ENCODE data around the gene MS4A6A. TPM values are rescaled to one million over a fixed set of nuclear protein-coding genes. Genes with fewer than 3 reads are reported as not detected.

Gene MS4A6A
- total RNA-seq, 3 donors from 2014 or later = 35.1 to 341 (median 68.9) TPM

DNA sequence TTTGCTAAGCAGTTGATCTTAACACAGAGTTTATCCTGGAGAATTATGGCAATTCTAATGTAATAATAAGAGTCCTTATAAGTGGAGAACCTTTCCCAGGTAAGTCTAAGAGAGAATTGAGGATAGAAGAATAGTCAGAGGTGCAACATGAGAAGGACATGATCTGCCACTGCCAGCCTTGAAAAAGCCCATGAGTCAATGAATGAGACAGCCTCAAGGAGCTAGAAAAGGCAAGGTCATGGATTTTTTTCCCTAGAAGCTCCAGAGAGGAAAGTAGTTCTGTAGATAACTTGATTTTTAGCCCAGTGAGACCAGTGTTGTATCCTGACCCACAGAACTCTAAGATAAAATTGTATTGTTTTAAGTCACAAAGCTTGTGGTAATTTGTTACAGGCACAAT, 16.9 kb downstream of the MS4A6A start:
- Histone ChIP-seq H3K36me3 (no peaks in the 10 kb centered on the region), H3K9me3 (peaks cover 0 to 22% of the 10 kb centered on the region in 2 donors), H3K27me3 (no peaks in the 10 kb centered on the region), H3K4me3 (no peak overlapping the region), H3K27ac (no peak overlapping the region), H3K4me1 (no peaks in the 10 kb centered on the region)
- TF ChIP-seq POLR2AphosphoS5 (IDR thresholded peaks at IDR 0.05) (no peak), POLR2A (IDR thresholded peaks at IDR 0.05) (no peak)
- TF ChIP-seq, protein P1, sequence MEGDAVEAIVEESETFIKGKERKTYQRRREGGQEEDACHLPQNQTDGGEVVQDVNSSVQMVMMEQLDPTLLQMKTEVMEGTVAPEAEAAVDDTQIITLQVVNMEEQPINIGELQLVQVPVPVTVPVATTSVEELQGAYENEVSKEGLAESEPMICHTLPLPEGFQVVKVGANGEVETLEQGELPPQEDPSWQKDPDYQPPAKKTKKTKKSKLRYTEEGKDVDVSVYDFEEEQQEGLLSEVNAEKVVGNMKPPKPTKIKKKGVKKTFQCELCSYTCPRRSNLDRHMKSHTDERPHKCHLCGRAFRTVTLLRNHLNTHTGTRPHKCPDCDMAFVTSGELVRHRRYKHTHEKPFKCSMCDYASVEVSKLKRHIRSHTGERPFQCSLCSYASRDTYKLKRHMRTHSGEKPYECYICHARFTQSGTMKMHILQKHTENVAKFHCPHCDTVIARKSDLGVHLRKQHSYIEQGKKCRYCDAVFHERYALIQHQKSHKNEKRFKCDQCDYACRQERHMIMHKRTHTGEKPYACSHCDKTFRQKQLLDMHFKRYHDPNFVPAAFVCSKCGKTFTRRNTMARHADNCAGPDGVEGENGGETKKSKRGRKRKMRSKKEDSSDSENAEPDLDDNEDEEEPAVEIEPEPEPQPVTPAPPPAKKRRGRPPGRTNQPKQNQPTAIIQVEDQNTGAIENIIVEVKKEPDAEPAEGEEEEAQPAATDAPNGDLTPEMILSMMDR (IDR thresholded peaks at IDR 0.05) = no peak
- intact Hi-C loops (cut with DNase I; ENCODE audit: low total_unique reads) = no loop called here
- DNase-seq (ENCODE audit: low spot score in 2 of 2) = no peak

DNA sequence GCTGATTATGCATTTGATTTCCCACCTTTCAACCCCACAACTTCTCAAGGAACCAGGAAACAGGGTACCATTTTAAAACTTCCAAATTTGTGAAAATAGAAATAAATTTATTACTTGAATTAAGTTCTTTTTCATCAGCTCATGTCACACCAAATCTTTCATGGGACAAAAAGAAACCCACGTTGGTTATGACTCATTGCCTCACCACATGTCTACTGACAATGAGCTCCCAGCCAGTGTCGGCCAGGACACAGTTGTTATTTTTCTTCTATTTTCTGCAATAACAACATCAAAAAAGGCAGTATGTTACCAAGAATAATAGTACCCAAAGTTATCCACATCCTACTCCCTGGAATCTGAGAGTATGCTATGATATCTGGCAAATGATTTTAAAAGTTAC, 17.3 kb downstream of the MS4A6A start:
- Histone ChIP-seq H3K27ac (no peak overlapping the region), H3K27me3 (no peaks in the 10 kb centered on the region), H3K36me3 (no peaks in the 10 kb centered on the region), H3K4me3 (no peak overlapping the region), H3K9me3 (peaks cover 0 to 22% of the 10 kb centered on the region in 2 donors), H3K4me1 (no peaks in the 10 kb centered on the region)
- no peak for DNase-seq (ENCODE audit: low spot score in 2 of 2)
- intact Hi-C loops (cut with DNase I; ENCODE audit: low total_unique reads) = no loop called here
- no peak for TF ChIP-seq POLR2AphosphoS5 (IDR thresholded peaks at IDR 0.05)
- no peak for TF ChIP-seq POLR2A (IDR thresholded peaks at IDR 0.05)

DNA sequence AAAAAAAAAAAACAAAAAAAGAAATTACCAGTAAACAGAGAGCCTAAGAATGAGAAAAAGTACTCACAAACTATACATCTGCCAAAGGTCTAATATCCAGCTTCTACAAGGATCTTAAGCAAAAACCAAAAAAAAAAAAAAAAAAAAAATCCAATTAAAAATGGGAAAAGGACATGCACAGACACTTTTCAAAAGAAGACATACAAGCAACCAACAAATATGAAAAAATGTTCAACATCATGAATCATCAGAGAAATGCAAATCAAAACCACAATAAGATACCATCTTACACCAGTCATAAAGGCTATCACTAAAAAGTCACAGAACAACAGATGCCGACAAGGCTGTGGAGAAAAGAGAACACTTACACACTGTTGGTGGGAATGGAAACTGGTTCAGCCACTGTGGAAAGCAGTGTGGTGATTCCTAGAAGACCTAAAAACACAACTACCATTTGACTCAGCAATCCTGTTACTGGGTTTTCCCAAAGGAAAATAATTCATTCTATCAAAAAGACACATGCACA, 18.3 kb downstream of the MS4A6A start:
- Histone ChIP-seq H3K36me3 (no peaks in the 10 kb centered on the region), H3K9me3 (peaks cover 0 to 20% of the 10 kb centered on the region in 2 donors), H3K4me1 (no peaks in the 10 kb centered on the region), H3K27ac (no peak overlapping the region), H3K27me3 (no peaks in the 10 kb centered on the region), H3K4me3 (no peak overlapping the region)
- DNase-seq (ENCODE audit: low spot score in 2 of 2) = no peak
- intact Hi-C loops (cut with DNase I; ENCODE audit: low total_unique reads) = no loop called here
- TF ChIP-seq, protein P1 (IDR thresholded peaks at IDR 0.05) = no peak
- no peak for TF ChIP-seq POLR2AphosphoS5 (IDR thresholded peaks at IDR 0.05)
- TF ChIP-seq POLR2A (IDR thresholded peaks at IDR 0.05) = no peak

DNA sequence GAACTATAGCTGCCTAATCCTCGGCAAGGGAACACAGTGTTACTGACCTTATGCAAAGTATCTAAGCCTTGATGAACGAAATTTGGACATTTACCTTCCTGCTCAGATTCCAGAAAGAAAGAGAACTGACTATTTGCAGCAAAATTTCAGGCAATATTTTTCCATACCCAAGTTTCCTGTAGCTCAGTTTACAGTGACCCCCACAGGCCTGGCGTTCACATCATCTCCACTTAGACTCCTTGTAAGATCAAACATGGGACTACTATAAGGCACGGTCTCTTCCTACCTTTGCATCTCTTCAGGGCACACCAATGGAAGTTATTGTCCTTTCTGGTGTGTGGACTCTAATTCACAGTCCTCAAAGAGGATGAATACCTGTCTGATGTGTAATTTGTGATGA, 21.1 kb downstream of the MS4A6A start:
- TF ChIP-seq POLR2A (IDR thresholded peaks at IDR 0.05) (no peak), POLR2AphosphoS5 (IDR thresholded peaks at IDR 0.05) (no peak)
- TF ChIP-seq, protein P1 (IDR thresholded peaks at IDR 0.05) = no peak
- H3K4me3 ChIP-seq = no peak overlapping the region
- no peak for DNase-seq (ENCODE audit: low spot score in 2 of 2)
- intact Hi-C loops (cut with DNase I; ENCODE audit: low total_unique reads) = no loop called here
- H3K4me1 ChIP-seq = no peaks in the 10 kb centered on the region
- no peaks in the 10 kb centered on the region for H3K9me3 ChIP-seq
- no peaks in the 10 kb centered on the region for H3K27me3 ChIP-seq
- no peaks in the 10 kb centered on the region for H3K36me3 ChIP-seq
- no peak overlapping the region for H3K27ac ChIP-seq

DNA sequence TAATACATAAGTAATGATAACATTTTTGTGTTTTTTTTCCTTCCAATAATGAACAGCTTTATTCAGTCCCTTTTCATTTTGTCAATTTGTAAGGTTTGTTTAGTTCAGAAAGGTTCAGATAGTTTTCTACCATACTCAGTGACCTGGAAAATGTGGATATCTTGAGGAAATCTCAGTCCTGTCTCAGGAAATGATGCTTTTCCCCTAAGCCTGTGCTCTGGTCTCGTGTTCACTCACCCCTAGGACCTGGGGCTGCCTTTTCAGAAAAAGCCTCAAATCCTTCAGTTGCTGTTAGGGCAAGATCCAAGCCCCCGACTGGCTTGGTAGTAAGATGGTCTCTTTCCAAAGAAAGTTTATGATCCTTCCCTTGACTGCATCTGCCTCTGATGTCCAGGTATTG, 21.8 kb downstream of the MS4A6A start:
- no peaks in the 10 kb centered on the region for H3K4me1 ChIP-seq
- no peak overlapping the region for H3K27ac ChIP-seq
- no peak overlapping the region for H3K4me3 ChIP-seq
- no peaks in the 10 kb centered on the region for H3K27me3 ChIP-seq
- intact Hi-C loops (cut with DNase I; ENCODE audit: low total_unique reads) = no loop called here
- DNase-seq (ENCODE audit: low spot score in 2 of 2) = no peak
- TF ChIP-seq, protein P1 (IDR thresholded peaks at IDR 0.05) = no peak
- TF ChIP-seq POLR2AphosphoS5 (IDR thresholded peaks at IDR 0.05) (no peak), POLR2A (IDR thresholded peaks at IDR 0.05) (no peak)
- no peaks in the 10 kb centered on the region for H3K9me3 ChIP-seq
- H3K36me3 ChIP-seq = no peaks in the 10 kb centered on the region

DNA sequence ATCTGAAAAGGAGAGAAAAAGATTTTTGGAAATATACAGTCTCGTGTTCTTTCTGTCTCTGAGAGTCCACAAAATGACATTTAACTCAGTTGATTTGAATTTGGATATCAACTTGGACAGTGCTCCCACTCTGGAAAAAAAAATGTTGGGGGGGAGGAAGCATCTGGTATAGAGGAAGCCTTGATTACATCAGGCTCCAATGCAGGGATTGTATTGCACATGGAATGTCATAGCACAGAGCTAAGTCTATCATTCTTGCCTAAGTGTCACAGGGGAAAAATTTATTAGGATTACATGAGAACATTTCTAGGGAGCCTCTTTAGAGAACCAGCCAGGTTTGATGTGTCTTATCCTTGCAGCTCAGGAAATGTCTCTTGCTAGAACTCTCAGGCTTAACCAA, 23.0 kb downstream of the MS4A6A start:
- Histone ChIP-seq H3K27me3 (no peaks in the 10 kb centered on the region), H3K4me1 (no peaks in the 10 kb centered on the region), H3K9me3 (no peaks in the 10 kb centered on the region), H3K36me3 (no peaks in the 10 kb centered on the region), H3K27ac (no peak overlapping the region), H3K4me3 (no peak overlapping the region)
- no peak for TF ChIP-seq POLR2A (IDR thresholded peaks at IDR 0.05)
- no peak for TF ChIP-seq POLR2AphosphoS5 (IDR thresholded peaks at IDR 0.05)
- TF ChIP-seq, protein P1 (IDR thresholded peaks at IDR 0.05) = no peak
- intact Hi-C loops (cut with DNase I; ENCODE audit: low total_unique reads) = no loop called here
- no peak for DNase-seq (ENCODE audit: low spot score in 2 of 2)
